DND-41 (cell line): Measurements from ENCODE around the gene DMKN.

ENCODE experiments used
- ATAC-seq: fragments of 200-7000 bp; cut with Tn5 transposase; 3 replicates; pipeline ENCODE4 v1.9.1; 2021; ENCODE audit warnings: low read depth; ENCODE audit not compliant: insufficient read depth
- DNase-seq: peaks from one replicate; pipeline ENCODE4 v3.0.0-alpha.2; 2020
- H2AFZ ChIP-seq: 2 replicates; pipeline ENCODE4 v1.6.0; 2012; ENCODE audit warnings: low read depth, low read length
- H3K27ac ChIP-seq: 2 replicates; pipeline ENCODE4 v1.5.1; 2012; ENCODE audit warnings: low read length, inconsistent platforms
- H3K27me3 ChIP-seq: fragments of 200-600 bp; sonication (generic); 2 replicates; pipeline ENCODE4 v1.6.0; 2012; ENCODE audit warnings: low read length, mild to moderate bottlenecking, inconsistent platforms; ENCODE audit not compliant: insufficient read depth, poor library complexity
- H3K36me3 ChIP-seq: 2 replicates; pipeline ENCODE4 v1.5.1; 2012; ENCODE audit warnings: low read length, inconsistent platforms; ENCODE audit not compliant: insufficient read depth
- H3K4me1 ChIP-seq: 2 replicates; pipeline ENCODE4 v1.5.1; 2012; ENCODE audit warnings: mild to moderate bottlenecking, low read length; ENCODE audit not compliant: insufficient read depth
- H3K4me2 ChIP-seq: 2 replicates; pipeline ENCODE4 v1.6.0; 2012; ENCODE audit warnings: mild to moderate bottlenecking, moderate library complexity, low read length, inconsistent platforms; ENCODE audit not compliant: insufficient read depth
- H3K4me3 ChIP-seq, 2 experiments: fragments of 200-600 bp in 1 of 2; shearing (Covaris generic) in 1 of 2; 2 replicates each; pipeline ENCODE4 v1.5.1; 2012 to 2016; ENCODE audit warnings: inconsistent platforms in 2 of 2, low read length in 2 of 2, mild to moderate bottlenecking in 2 of 2, low read depth in 1 of 2, moderate library complexity in 1 of 2
- H3K79me2 ChIP-seq: 2 replicates; pipeline ENCODE4 v1.6.0; 2012; ENCODE audit warnings: low read length, inconsistent platforms; ENCODE audit not compliant: insufficient read depth
- H3K9ac ChIP-seq: 2 replicates; pipeline ENCODE4 v1.6.0; 2012; ENCODE audit warnings: low read depth, mild to moderate bottlenecking, inconsistent platforms, low read length, moderate library complexity
- H3K9me3 ChIP-seq: 2 replicates; pipeline ENCODE4 v1.5.1; 2012; ENCODE audit warnings: low read length, moderate library complexity, mild to moderate bottlenecking, inconsistent platforms; ENCODE audit not compliant: insufficient read depth, severe bottlenecking
- H4K20me1 ChIP-seq: 2 replicates; pipeline ENCODE4 v1.6.0; 2012; ENCODE audit warnings: low read length; ENCODE audit not compliant: insufficient read depth
- CTCF ChIP-seq: IDR thresholded peaks from 2 replicates; pipeline ENCODE4 v1.5.1; 2012; ENCODE audit warnings: borderline replicate concordance, low read length, moderate library complexity, mild to moderate bottlenecking; ENCODE audit not compliant: poor library complexity, severe bottlenecking; ENCODE audit errors: extremely low read depth
- EZH2 ChIP-seq: IDR thresholded peaks from 3 replicates; pipeline ENCODE4 v1.6.1; 2012; ENCODE audit warnings: borderline replicate concordance, low read depth, mild to moderate bottlenecking, moderate library complexity, low read length, inconsistent platforms; ENCODE audit not compliant: severe bottlenecking

DMKN gene

DNA sequence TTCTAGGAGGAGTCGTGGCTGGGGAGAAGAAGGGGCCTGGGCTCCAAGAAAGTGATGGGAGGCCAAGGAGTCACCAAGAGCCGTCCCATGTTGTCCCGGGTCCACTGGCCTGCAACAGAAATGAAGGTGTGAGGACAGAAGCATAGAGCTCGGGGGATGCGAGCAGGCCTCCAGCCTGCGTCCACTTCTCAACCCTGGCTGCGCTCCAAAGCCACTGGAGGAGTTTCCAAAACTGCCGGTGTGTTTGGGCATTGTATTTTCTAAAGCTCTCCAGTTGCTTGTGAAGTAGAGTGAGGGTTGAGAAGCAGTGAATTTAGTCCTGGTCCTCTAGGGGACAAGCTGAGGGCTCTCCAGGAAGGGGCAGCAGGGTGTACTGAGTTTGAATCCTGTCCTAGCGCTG is 52.4 kb downstream of the DMKN start:
- TF ChIP-seq CTCF (no peak), EZH2 (no peak)
- no peak overlapping the region for H3K27ac ChIP-seq
- no peak overlapping the region for H3K9ac ChIP-seq
- no peaks in the 10 kb centered on the region for H3K36me3 ChIP-seq
- no peak for DNase-seq
- no peak for ATAC-seq
- no peak overlapping the region for H2AFZ ChIP-seq
- peaks cover 30% of the 10 kb centered on the region for H3K4me1 ChIP-seq
- no peak overlapping the region for H3K4me3 ChIP-seq
- H3K27me3 ChIP-seq: no peaks in the 10 kb centered on the region
- no peaks in the 10 kb centered on the region for H4K20me1 ChIP-seq
- no peak overlapping the region for H3K4me2 ChIP-seq
- no peaks in the 10 kb centered on the region for H3K9me3 ChIP-seq
- H3K79me2 ChIP-seq: no peaks in the 10 kb centered on the region

DNA sequence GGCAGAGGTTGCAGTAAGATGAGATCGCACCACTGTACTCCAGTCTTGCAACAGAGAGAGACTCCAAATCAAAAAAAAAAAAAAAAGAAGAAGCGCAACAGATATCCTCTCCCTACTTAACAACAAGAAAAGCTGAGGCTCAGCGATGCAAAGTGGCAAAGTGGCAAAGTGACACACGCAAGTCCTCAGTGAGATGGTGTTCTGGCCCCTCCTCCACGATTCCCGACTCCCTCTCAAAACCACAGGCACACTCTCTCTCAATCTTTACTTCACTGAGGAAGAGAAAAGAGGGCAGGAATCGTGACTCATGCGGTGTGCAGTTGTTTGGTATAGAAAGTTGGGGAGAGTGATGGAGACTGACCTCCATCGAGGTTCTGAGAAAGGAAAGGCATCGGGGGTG is 52.8 kb downstream of the DMKN start:
- H3K4me2 ChIP-seq: no peak overlapping the region
- no peak overlapping the region for H3K9ac ChIP-seq
- DNase-seq: no peak
- peaks cover 31% of the 10 kb centered on the region for H3K4me1 ChIP-seq
- H4K20me1 ChIP-seq: no peaks in the 10 kb centered on the region
- no peaks in the 10 kb centered on the region for H3K79me2 ChIP-seq
- H3K36me3 ChIP-seq: no peaks in the 10 kb centered on the region
- H3K4me3 ChIP-seq: no peak overlapping the region
- no peaks in the 10 kb centered on the region for H3K27me3 ChIP-seq
- H3K27ac ChIP-seq: no peak overlapping the region
- H3K9me3 ChIP-seq: no peaks in the 10 kb centered on the region
- H2AFZ ChIP-seq: no peak overlapping the region
- TF ChIP-seq EZH2 (no peak), CTCF (no peak)
- no peak for ATAC-seq

DNA sequence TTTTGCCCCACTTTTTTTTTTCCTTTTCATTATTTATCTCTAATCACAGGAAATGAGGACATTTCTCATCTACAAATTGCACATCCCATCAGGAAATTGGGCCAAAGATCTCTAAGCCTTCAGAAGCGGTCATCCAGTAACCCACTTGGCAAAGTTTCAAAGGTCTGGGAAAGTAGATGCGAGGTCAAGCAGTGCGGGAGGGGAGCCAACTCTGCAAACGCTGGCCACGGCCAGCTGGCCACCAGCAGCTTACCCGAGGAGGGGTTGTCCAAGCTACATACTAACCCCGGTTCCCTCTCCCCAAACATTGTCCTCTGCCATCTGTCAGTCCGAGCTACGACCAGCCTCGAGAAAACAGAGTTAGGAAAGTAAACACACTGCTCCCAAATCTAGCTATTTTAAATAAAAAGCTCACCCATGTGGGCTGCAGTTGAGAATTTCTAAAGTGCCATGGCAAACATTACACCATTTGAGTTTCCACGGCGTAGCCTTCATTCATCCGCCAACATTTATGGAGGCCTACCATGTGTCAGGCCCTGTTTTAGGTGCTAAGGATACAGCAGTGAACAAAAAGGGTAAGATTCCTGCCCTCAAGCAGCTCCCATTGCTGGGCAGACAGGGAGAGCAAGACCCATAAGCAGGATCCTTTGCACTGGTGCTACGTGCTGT is 53.9 kb downstream of the DMKN start:
- DNase-seq (no peak), ATAC-seq (no peak)
- Histone ChIP-seq H3K9me3 (no peaks in the 10 kb centered on the region), H3K79me2 (no peaks in the 10 kb centered on the region), H3K27ac (no peak overlapping the region), H2AFZ (no peak overlapping the region), H3K4me2 (no peak overlapping the region), H3K9ac (no peak overlapping the region), H3K36me3 (no peaks in the 10 kb centered on the region), H4K20me1 (no peaks in the 10 kb centered on the region), H3K4me1 (peaks cover 32% of the 10 kb centered on the region), H3K27me3 (no peaks in the 10 kb centered on the region), H3K4me3 (no peak overlapping the region)
- no peak for TF ChIP-seq CTCF
- TF ChIP-seq EZH2: no peak
